Left ventricle myocardium inferior (tissue), 1 donor: ENCODE data around the gene DLX6. TPM values are rescaled to one million over a fixed set of nuclear protein-coding genes. Genes with fewer than 3 reads are reported as not detected.
"Not testable (repeated sequence)": the region's sequence is repeated elsewhere in the genome, so short reads cannot be mapped to it uniquely, and the experiment has no call there.

Experiments
- DNase-seq: peaks from one replicate; pipeline ENCODE4 v3.0.0-alpha.2; 2020
- H3K27ac ChIP-seq: fragments of 200-600 bp; replicated peaks from 2 replicates; pipeline ENCODE4 v1.8.0; 2021
- H3K27me3 ChIP-seq: fragments of 200-600 bp; 2 replicates; pipeline ENCODE4 v1.8.0; 2021; ENCODE audit warnings: low read depth
- H3K36me3 ChIP-seq: fragments of 200-600 bp; 2 replicates; pipeline ENCODE4 v1.8.0; 2021
- H3K4me1 ChIP-seq: fragments of 200-600 bp; 2 replicates; pipeline ENCODE4 v1.8.0; 2021
- H3K4me3 ChIP-seq: fragments of 200-600 bp; 2 replicates; pipeline ENCODE4 v1.8.0; 2021; ENCODE audit warnings: mild to moderate bottlenecking, moderate library complexity
- H3K9me3 ChIP-seq: fragments of 200-600 bp; replicated peaks from 2 replicates; pipeline ENCODE4 v1.8.0; 2021
- CTCF ChIP-seq: fragments of 200-600 bp; IDR thresholded peaks from 2 replicates; pipeline ENCODE4 v1.8.0; 2021; ENCODE audit warnings: antibody characterized with exemption, mild to moderate bottlenecking, borderline replicate concordance
- intact Hi-C: fragments of 100-400 bp; cut with micrococcal nuclease; formaldehyde crosslinking; loops from one replicate; pipeline ENCODE4 v1.11.0; 2022
- total RNA-seq: library from RNA; stranded (reverse); fragmentation: NEBNext Ultra II Directional; extraction: Animal tissue kit (Norgen Biotek cat#: 25700); gene quantifications from one replicate; pipeline ENCODE4 v1.2.1, GENCODE V29; 2021
- donor health status: DM: no; HTN: yes; CAD: no; lungs with severe emphysema.

Gene DLX6
- total RNA-seq, 1 donor from 2014 or later, result not detected

DNA sequence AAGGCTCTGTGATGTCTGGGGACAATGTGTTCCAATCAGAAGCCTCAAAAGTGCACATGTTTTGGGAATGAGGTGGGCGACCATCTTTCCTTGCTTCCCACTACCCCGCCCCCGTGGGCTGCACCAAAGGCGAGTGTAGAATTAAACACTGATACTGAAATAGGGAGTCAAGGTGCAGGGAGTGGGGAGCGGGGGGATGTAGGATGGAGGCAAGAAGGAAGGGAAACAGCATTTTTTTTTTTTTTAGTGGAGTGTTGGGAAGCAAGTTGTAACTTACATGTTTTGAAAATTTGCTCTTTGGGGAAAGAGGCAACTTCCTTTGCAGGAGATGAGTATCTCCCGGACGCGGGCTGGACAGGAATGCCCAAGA, 19.8 kb downstream of the DLX6 start:
- Histone ChIP-seq H3K27me3 (peaks cover 100% of the 10 kb centered on the region), H3K4me1 (peaks cover 63% of the 10 kb centered on the region), H3K4me3 (peak overlapping the region; percentile 61), H3K27ac (no peak overlapping the region), H3K9me3 (no peaks in the 10 kb centered on the region), H3K36me3 (no peaks in the 10 kb centered on the region)
- no peak for TF ChIP-seq CTCF
- intact Hi-C loops, result loop anchor here (5.0 to 10.0 kb wide), 2 partner anchors 948 to 1110 kb away; no protein-coding TSS in a partner anchor
- DNase-seq, result no peak

DNA sequence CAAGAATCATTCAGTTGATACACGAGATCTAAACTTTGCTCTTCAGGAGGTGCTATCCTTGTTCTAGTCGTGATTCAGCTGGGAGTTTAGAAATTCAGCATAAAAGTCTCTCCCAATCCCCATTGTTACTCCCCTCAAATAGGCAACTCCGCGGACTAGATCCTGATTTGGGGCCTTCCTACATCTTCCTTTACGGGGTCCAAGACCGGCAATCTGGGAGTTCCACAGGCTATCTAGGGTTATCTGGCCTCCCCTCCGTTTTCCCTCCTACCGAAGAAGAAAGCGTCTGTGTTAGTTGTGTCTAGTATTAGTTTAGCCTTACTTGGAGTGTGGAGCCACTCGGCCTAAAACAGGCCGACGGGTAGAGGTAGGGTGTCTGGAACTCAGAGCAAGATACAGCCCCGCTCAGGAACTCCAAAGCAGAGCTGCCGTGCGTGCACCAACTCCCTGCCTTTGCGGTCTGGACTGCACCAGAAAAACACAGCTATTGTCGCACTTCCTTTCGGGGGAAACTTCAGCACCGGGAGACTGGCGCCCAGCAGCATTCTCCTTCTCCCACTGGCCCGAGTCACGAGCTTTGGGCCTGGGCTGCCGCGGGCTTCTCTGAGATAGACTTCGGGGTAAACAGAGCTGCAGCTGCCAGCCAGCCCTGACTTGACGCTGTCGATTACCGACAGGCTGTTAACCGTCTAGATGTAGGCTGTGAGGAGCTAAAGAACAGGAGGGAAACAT, 20.8 kb downstream of the DLX6 start:
- Histone ChIP-seq H3K9me3 (no peaks in the 10 kb centered on the region), H3K36me3 (no peaks in the 10 kb centered on the region), H3K4me1 (peaks cover 57% of the 10 kb centered on the region), H3K27me3 (peaks cover 100% of the 10 kb centered on the region), H3K4me3 (peak overlapping the region; percentile 66), H3K27ac (no peak overlapping the region)
- intact Hi-C loops, result loop anchor here (5.0 to 10.0 kb wide), 2 partner anchors 949 to 1111 kb away; no protein-coding TSS in a partner anchor
- no peak for TF ChIP-seq CTCF
- no peak for DNase-seq

DNA sequence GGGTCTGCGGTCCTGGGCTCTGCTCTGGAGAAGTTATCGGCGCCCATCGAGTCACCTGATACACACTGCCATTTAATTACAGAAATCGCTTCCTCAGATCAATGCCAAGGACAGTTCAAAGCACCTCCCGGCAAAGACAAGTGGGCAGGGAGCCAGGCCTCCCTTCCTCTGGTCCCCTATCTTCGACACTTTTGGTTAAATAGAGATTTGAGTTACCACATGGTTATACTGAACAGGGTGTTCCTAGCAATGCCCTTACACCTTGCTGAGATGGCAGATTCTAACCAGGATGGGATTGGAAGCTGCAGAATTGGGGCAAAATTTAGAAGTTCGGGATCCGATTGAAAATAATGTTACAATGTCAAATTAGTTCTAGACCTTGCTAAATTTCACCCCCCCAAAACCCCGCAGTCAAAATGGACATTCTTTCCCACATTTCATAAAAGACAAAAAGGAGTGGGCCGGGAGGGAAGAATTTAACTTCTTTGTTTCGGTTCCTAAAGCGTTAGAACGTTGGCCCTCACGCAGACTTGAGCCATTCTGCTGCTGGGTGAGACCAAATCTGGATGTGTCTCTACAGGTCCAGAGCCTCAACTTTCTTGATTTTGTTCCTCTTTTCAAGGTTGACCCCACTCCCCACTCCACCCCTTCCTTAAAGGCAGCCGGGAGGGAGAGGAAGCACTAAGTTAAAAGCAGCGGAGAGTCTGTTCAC, 21.5 kb downstream of the DLX6 start:
- Histone ChIP-seq H3K36me3 (no peaks in the 10 kb centered on the region), H3K27me3 (peaks cover 100% of the 10 kb centered on the region), H3K4me3 (peak overlapping the region; percentile 66), H3K9me3 (no peaks in the 10 kb centered on the region), H3K27ac (no peak overlapping the region), H3K4me1 (peaks cover 49% of the 10 kb centered on the region)
- no peak for TF ChIP-seq CTCF
- no peak for DNase-seq
- intact Hi-C loops, result loop anchor here (5.0 to 10.0 kb wide), 2 partner anchors 950 to 1112 kb away; no protein-coding TSS in a partner anchor

GRCh38 chr7:97027427-97028234, 22.3 kb downstream of the DLX6 start:
- Histone ChIP-seq H3K36me3 (no peaks in the 10 kb centered on the region), H3K27ac (no peak overlapping the region), H3K4me1 (peaks cover 46% of the 10 kb centered on the region), H3K4me3 (peak overlapping the region; percentile 66), H3K9me3 (no peaks in the 10 kb centered on the region), H3K27me3 (peaks cover 99% of the 10 kb centered on the region)
- intact Hi-C loops, result loop anchor here (5.0 to 10.0 kb wide), 2 partner anchors 950 to 1113 kb away; no protein-coding TSS in a partner anchor
- DNase-seq, result peak; percentile 62
- TF ChIP-seq CTCF, result peak; percentile 88

DNA sequence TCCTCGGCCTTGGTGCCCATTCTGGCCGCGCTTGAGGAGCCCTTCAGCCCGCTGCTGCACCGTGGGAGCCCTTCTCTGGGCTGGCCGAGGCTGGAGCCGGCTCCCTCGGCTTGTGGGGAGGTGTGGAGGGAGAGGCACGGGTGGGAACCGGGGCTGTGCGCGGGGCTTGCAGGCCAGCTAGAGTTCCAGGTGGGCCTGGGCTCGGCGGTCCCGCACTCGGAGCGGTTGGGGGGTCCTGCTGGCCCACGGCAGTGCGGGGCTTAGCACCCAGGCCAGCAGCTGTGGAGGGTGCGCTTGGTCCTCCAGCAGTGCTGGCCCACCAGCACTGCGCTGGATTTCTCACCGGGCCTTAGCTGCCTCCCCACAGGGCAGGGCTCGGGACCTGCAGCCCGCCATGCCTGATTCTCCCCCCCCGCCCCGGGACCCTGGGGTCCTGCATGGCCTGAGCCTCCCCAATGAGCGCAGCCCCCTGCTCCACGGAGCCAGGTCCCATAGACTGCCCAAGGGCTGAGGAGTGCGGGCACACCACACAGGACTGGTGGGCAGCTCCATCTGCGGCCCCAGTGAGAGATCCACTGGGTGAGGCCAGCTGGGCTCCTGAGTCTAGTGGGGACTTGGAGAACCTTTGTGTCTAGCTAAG, 29.0 kb downstream of the DLX6 start:
- H3K9me3 ChIP-seq, H3K27ac ChIP-seq, H3K36me3 ChIP-seq, DNase-seq, H3K4me3 ChIP-seq, H3K4me1 ChIP-seq, intact Hi-C loops: not testable (repeated sequence)
- H3K27me3 ChIP-seq, result peaks cover 81% of the 10 kb centered on the region
